OCI-M2 (cell line): ENCODE results near the gene FGD5.
"Not testable (repeated sequence)": the region's sequence is repeated elsewhere in the genome, so short reads cannot be mapped to it uniquely, and the experiment has no call there.

ENCODE experiments used
- DNase-seq: peaks from one replicate; lab custom pipeline; 2025; ENCODE audit not compliant: unreplicated experiment; lab: John Stamatoyannopoulos, UW

FGD5 gene

DNA sequence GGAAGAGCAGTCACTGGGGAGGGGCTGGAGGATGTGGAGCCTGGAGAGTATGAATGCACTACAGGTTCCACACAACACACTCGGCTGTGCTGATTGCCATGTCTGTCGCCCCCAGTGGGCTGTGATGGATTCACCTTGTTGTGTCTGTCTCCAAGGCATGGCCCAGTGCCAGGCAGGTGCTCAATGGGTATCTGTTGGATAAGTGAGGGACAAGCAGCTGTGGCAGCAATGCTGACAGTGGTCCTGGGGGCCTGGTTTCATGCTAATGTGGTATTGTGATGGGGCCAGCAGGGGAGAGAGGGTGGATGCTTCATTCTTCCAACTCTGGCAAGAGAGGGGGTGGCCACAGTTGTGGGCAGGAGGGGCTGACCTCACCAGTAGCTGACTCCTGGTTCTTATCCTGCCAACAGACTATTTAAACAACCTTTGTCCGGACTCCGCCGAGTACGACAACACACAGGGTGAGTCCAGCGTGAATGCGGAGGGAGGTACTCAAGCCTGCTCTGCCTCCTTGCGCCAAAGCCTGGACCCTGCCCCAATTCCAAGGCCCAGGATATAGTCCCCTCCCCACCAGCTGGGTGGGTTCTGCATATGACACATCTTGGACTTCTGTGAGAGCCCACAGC is 81.3 kb downstream of the FGD5 start:
- no peak for DNase-seq

DNA sequence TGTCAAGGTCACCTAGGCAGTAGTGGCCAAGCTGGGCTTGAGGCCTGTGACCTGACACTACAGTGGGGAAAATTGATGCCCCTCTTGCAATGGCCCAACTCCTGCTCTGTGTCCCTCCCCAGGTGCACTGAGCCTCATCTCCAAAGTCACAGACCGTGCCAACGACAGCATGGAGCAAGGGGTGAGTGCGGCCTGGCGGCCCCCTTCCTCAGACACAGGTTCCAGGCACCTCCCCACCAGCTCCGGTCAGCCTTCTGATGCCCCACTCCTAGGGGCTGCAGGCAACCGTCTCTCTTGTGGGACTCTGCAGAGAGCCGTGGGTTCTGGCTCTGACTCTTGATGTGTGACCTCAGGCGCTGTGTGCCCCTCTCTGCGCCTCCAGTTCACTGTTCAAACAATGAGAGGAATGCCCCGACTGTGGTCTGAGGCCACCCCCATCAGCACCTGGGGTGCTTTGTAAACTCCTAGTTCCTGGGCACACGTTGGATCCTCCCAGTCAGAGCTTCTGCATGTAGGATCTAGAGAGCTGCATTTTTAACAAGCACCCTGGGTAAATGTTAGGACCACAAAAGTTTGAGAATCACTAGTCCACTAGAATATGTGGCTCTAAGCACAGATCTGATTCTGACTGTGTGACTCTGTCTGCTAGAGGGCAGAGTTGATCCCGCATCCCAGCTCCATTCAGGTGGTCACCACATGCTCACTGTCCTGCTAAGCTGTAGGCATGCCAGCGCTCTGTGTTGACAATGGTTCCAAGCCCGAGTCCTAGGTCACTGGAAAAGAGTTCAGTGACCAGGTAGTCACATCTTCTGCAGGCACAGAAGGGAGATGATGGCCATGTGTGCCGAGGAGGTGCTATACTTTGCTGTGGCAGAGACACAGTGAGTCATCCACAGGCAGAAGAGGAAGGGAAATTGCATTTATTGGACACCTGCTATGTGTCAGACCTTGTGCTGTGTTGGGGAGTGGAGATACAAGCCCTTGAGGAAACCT is 82.4 kb downstream of the FGD5 start:
- DNase-seq: no peak

DNA sequence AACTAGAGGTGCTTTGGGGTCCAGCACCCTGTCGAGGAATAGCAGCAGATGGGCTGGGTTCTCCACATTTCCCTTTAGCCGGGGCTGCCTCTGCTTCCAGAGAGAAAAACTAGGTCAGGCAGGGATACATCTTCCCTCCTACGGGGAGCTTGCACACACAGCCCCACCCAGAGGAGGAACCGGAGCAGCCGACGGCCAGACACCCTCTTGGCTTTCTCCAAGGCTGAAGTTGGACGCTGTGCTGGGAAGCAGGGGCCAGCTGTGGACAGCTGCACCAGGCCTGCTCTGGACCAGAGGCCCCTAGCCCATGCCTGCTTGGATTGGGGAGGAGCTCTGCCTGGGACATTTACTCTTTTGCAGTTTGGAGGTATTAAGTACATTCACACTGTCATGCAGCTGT is 84.0 kb downstream of the FGD5 start:
- no peak for DNase-seq

DNA sequence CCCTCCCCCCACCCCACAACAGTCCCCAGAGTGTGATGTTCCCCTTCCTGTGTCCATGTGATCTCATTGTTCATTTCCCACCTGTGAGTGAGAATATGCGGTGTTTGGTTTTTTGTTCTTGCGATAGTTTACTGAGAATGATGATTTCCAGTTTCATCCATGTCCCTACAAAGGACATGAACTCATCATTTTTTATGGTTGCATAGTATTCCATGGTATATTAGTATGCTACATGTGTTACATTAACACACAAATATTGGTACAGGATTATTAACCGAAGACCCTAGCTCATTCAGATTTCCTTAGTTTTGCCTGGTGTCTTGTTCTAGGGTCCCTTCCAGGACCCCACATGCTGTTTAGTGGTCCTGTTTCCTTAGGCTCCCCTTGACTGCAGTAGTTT is 84.7 kb downstream of the FGD5 start:
- not testable (repeated sequence) for DNase-seq

DNA sequence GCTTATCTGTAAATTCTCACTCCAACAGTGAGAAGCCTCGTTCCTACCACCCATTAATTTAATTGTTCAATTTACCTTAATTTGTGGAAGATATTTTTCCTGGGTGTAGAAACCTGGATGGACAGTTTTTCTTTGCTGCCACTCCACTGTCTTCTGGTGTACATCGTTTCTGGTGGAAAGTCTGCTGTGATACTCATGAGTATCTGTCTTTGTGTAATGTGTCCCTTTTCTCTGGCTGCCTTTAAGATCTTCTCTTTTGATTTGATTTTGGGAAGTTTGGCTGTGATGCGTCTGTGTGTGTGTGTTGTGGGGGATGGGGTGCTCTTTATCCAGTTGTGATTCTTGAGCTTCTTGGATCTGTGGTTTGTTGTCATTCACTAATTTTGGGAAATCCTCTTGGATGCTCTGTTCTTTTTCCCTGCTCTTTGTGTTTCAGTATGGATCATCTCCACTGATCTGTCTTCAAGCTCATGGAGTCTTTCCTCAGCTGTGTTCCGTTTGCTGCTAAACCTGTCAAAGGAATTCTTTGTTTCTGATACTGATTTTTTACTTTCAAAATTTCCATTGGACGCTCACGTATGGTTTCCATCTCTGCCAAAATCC is 86.4 kb downstream of the FGD5 start:
- DNase-seq: no peak

DNA sequence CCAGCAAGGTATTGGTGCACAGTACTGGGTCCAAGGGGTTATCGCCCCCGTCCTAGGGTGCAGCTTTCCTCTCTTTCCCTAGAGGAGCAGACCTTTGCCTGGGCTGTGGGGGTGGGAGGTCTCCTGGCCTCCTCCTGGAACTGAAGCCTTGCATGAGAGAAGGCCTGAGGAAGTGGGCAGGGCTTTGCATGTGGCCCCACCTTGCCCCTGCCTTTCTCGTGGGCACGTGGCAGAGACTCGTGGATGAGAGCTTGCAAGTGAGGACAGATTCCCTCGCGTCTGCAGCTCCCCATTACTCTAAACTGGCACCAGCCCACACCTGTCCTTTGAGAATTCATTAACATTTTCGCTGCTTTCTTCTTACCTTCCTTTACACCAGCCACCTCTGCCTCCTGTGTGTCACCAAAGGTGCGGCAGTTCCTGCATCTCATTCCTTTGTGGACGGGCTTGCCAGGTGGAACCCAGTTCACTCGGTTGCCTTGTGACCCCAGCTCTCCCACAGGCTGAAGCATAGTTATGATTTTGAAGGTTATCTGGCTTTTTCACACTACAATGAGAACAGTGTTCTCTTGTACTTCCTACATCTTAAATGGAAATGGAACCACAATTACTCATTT is 87.7 kb downstream of the FGD5 start:
- DNase-seq: no peak

DNA sequence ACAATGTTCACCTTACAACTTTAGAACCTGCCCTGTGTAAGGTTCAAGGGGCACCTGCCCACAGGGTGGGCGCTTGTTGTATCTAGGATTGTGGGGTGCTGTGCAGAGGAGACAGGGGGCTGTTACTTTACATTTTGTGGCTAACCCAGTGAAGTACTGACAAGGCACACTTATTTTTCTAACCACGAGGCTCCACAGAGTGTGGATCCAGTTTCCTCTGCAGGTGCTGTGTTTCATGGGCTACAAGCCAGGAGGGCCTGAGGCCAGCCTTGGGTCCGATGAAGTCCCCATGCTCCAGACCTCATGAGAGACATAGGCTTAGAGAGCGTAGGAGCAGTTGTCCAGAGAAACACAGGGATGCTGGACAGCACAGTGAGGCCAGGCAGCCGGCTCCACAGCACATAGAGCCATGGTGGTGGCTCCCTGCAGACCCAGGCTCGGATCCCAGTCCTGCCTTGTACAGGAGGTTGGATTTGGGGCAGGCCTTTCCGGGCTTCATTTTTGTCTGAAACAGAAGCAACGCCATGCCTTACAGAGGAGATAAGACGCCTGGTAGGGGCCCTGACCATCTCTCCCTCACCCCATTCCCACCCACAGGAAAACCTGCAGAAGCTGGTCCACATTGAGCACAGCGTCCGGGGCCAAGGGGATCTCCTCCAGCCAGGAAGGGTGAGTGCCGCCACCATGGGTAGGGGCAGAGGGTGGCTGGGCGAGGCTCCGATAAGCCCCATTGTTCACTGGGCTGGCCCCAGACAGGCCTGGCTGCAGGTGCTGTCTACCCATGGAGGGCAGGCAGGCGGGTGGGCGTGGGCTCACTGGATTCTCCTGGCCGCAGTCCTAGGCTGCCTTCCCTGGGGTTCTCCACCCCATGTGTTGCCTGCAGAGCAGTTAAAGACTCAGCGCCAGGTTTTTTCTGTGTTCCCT is 88.5 kb downstream of the FGD5 start:
- DNase-seq: no peak

DNA sequence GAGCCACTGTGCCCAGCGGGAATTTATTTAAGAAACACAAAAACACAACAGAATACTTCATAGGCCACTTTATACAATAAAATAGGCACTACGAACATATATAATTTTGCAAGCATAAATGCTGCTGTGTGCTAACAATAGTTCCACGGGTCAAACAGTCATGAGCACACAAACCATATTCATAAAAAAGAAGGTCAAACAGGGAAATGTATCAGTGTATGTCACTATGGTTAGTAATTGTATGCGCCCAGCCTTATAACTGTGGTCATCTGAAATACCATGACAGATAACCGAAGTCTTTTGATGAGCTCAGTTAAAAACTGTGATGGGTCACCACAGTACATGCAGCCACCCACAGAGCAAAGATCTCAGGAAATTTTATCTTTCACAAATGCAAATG is 90.5 kb downstream of the FGD5 start:
- no peak for DNase-seq

DNA sequence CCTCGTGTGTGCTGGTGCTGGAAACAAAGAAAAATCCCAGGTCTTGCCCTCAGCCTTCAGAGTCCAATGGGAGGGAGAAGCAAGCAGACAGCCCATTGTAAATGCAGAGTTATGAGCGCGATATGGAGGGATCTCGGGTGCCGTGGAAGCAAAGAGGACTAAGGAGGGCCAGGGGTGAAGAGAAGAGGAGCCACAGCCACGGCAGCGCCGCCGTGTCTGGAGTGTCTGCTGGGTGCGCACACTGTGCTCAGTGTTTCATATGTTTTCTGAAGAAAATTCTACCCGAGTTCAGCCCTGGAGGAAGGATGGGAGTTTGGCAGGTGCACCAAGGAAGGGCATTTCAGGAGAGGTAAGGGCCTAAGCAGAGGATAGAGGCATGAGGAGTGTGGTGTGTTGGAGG is 92.9 kb downstream of the FGD5 start:
- DNase-seq: no peak

DNA sequence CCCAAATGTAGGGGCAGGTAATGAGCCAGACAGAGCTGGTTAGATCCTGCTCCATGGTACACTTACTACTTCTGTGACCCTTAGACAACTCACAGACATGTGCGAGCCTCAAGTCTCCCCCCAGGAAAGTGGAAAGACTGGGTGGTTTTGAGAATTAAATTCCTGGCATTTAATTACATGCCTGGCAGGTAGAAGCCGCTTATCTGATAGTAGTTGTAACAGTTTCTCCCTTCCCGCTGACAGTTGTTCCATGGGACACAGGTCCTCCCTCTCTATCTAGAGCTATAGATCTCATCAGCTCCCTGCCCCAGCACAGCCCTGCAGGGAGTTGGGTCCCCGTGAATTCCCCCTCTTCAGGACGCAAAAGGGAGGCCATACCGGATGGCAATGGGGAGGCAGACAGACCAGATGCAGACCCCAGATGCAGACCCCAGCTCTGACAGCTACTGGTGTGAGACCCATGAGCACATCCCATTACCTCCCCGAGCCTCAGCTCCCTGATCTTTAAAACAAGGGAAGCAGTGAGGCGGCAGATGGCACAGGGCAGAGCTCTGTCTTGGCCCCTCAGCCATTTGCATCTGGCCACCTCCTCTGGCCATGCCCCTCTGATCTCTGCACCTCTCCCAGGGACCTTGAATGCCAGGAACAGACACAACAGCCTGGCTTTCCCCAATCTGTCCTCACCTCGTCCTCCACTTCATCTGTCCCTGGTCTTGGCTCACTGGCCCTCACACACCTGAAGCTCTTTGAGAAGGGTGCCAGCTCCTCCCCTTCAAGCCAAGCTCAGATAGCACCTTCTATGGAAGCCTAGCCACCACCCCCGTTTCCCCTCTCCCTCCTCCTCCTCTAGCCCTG is 94.5 kb downstream of the FGD5 start:
- no peak for DNase-seq

DNA sequence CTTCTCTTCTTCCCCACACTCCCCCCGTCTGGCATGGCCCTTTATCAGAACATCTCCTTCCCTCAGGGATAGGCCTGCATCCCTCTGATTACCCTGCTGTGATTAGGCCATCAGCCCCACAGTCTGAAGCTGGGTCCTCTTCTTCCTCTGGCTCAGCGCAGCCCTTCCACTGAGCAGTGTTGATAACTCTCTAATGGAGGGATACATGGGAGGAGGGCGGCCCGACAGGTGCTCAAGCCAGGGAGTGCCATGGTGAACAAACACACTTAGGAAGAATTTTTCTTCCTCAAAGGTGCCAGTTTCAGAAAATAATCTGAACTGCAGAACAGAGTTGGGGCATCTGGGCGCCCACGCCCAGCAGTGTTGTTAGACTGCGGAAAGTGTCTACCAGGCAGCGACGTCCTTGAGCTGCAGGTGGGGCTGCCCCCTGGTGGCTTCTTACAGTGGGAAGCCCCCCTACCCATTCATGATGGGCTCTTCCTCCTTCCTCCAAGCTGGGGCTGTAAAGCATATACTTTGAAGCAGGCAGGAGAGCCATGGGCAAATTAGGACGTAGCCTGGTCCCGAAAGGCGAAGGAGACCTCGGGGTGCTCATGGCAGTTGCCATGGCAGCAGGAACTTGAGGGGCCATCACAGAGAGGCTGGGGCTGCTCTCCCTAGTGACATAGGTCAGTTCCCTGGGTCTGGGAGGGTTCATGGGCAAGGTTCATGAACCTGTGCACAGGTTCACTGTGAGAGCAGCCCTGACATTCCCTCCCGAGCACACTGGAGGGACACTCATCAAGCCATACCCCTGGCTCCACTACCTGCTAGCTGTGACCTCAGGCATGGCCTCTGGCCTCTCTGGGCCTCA is 95.4 kb downstream of the FGD5 start:
- DNase-seq: no peak

DNA sequence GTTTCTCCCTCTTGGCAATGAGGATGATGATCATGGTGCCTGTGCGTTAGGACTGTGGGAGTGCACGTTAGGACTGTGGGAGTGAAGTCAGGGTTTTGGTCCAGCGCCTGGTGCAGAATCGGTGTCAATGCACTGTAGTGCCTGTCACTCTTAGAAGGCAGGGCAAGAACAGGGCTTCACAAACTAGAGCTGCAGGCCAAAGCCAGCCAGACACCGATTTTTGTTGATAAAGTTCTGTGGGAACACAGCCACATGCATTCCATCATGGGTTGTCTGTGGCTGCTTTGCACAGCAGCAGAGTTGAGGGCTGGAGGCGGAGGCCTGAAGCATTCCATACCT is 96.0 kb downstream of the FGD5 start:
- no peak for DNase-seq

DNA sequence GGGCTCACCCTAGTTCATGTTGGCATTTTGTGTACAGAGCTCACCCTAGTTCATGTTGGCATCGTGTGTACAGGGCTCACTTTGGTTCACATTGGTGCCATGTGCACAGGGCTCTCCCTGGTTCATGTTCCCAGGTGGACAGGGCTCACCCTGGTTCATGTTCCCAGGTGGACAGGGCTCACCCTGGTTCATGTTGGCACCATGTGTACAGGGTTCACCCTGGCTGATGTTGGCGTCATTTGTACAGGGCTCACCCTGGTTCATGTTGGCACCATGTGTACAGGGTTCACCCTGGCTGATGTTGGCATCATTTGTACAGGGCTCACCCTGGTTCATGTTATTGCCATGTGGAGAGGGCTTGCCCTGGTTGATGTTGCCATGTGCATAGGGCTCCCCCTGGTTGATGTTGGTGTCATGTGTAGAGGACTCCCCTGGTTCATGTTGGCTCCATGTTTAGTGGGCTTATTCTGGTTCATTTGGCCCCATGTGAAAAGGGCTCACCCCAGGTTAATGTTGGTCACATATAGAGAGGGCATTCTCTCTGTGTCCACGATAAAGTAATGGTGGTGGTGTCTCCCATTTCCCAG is 97.0 kb downstream of the FGD5 start:
- no peak for DNase-seq

DNA sequence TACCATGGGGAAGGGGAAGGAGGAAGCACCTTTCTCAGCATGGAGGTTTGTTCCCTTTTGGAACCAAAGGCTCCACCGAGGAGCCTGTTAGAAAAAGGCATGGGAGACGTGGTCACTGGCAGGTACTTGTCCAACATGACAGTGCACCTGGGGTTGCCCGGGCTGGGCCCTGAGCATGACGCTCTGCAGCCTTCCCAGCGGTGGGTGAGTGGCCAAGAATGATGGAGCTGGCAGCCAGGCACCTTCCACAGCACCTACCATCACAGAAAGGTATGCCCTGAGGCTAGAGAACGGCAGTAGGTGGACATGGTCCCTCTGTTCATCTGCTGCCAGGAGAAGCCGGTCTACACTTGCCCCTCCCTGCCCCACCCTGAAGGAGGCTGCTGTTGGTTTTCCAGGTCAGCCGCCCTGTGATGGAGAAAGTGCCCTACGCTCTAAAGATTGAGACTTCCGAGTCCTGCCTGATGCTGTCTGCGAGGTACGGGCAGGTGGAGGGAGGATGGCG is 99.6 kb downstream of the FGD5 start:
- DNase-seq: no peak

DNA sequence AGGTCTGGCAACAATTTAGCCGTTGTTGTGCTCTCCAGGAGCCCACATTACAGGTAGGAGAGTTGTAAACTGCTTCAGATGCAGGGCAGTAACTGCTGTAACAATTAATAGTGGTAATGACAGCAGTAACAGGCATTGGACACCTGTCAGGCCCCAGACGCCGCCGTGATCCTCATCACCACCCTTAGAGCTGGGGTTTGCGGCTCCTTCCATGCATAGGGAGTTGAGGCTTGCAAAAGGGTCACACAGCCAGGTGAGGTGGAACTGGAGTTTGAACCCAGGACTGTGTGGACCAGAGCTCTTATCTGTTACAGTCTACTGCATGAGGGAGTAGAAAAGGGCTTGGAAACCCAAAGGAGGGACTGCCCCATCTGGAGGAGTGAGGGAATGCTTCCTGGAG is 101.8 kb downstream of the FGD5 start:
- DNase-seq: no peak

DNA sequence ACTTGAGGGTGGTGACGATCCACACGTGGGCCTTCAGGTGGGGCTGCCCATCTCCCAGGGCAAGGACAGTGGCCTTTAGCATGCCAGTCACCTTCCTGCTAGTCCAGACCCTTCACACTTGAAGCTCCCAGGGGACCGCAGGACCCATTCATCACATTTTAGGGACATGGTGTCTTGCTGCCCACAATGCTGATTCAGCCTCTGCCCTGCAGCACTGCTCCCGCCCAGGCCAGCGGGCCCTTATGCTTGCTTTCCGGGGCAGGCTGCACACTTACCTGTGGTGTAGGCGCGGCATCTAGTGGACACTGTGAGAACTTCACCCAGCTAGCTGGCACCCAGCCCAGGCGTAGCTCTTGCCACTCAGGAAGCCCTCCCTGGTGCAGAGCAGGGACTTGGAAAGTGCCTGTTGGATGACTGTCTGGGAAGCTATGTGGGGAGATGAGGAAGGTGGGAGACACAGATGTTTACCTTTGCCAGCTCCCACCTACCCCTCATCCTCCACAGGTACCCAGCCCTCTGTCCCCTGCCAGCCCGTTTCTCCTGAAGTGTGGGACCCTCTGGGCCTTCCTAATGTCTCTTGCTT is 102.4 kb downstream of the FGD5 start:
- DNase-seq: peak; percentile 18

DNA sequence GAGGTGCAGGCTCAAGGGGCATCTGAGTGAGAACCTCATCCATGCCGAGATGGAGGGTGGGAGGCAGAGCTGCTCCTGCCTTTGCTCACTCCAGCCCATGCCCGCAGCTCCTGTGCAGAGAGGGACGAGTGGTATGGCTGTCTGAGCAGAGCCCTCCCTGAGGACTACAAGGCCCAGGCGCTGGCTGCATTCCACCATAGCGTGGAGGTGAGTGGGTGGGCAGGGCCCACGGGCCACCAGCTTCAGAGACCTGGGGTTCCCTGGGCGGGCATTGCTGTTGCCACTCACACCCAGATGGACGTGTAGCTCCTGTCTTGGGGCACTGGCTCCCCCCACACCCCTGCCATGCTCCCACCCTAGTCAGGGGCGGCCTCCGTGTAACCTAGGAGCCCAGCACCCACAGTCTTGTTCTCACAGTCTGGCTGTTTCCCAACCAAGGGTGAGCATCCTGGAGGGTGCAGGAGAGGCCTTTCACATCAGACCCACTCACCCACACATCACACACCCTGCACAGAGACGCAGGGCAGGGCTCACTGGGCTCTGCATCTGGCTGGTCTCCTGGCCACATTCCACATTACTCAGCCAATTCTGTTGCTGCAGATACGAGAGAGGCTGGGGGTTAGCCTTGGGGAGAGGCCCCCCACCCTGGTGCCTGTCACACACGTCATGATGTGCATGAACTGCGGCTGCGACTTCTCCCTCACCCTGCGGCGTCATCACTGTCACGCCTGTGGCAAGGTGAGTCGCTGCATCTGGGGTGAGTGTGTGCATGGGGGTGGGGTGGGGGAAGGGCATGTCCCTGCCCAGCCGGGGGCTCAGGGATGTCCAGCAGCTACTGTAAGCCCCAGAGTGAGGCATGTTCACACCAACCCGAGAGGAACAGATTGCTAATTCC is 103.3 kb downstream of the FGD5 start:
- no peak for DNase-seq
